Endothelial cell (in vitro differentiated cells): ENCODE data around the gene PLD1. TPM values are rescaled to one million over a fixed set of nuclear protein-coding genes. Genes with fewer than 3 reads are reported as not detected.

Source experiments
- DNase-seq: peaks from one replicate; pipeline ENCODE4 v3.0.0; 2021; ENCODE audit warnings: low spot score
- H3K27ac Mint-ChIP-seq: one replicate; pipeline ENCODE4 v1.8.0; 2021; ENCODE audit warnings: mixed read lengths, inconsistent platforms; ENCODE audit not compliant: unreplicated experiment
- H3K27me3 Mint-ChIP-seq: one replicate; pipeline ENCODE4 v1.8.0; 2021; ENCODE audit warnings: mild to moderate bottlenecking, moderate library complexity, mixed read lengths, inconsistent platforms; ENCODE audit not compliant: unreplicated experiment
- H3K36me3 Mint-ChIP-seq: one replicate; pipeline ENCODE4 v1.8.0; 2021; ENCODE audit warnings: mild to moderate bottlenecking, low read depth, mixed read lengths, inconsistent platforms; ENCODE audit not compliant: unreplicated experiment
- H3K4me1 Mint-ChIP-seq: one replicate; pipeline ENCODE4 v1.8.0; 2021; ENCODE audit warnings: mild to moderate bottlenecking, mixed read lengths, inconsistent platforms; ENCODE audit not compliant: unreplicated experiment
- H3K4me3 Mint-ChIP-seq: one replicate; pipeline ENCODE4 v1.8.0; 2021; ENCODE audit warnings: mild to moderate bottlenecking, mixed read lengths, inconsistent platforms; ENCODE audit not compliant: unreplicated experiment
- H3K9me3 Mint-ChIP-seq: one replicate; pipeline ENCODE4 v1.8.0; 2021; ENCODE audit warnings: mixed read lengths, inconsistent platforms; ENCODE audit not compliant: unreplicated experiment
- CTCF ChIP-seq: fragments of 200-600 bp; sonication (generic); IDR thresholded peaks from one replicate; pipeline ENCODE4 v1.5.0; 2021; ENCODE audit warnings: antibody characterized with exemption; ENCODE audit not compliant: unreplicated experiment
- total RNA-seq: library from RNA; stranded (reverse); fragmentation: NEBNext Ultra II Directional; extraction: Animal tissue kit (Norgen Biotek cat#: 25700); gene quantifications from one replicate; pipeline ENCODE4 v1.2.1, GENCODE V29; 2021; ENCODE audit not compliant: unreplicated experiment

The PLD1 gene
- total RNA-seq, 1 donor from 2014 or later: 61.5 TPM

GRCh38 chr3:171782617-171783016 lies 27.7 kb downstream of the PLD1 start:
- no peak for TF ChIP-seq CTCF
- DNase-seq: no peak
- H3K36me3 Mint-ChIP-seq: peaks cover 10% of the 10 kb centered on the region
- no peak overlapping the region for H3K27ac Mint-ChIP-seq
- H3K9me3 Mint-ChIP-seq: no peaks in the 10 kb centered on the region
- no peaks in the 10 kb centered on the region for H3K27me3 Mint-ChIP-seq
- H3K4me3 Mint-ChIP-seq: no peak overlapping the region
- peaks cover 41% of the 10 kb centered on the region for H3K4me1 Mint-ChIP-seq

- Mint-ChIP-seq H3K9me3 (no peaks in the 10 kb centered on the region), H3K27ac (no peak overlapping the region), H3K4me1 (peaks cover 41% of the 10 kb centered on the region), H3K27me3 (peaks cover 2% of the 10 kb centered on the region), H3K4me3 (no peak overlapping the region), H3K36me3 (peaks cover 4% of the 10 kb centered on the region)
- TF ChIP-seq CTCF: no peak
- no peak for DNase-seq
Measured at GRCh38 chr3:171781711-171782127, 28.6 kb downstream of the PLD1 start.

- Mint-ChIP-seq H3K36me3 (peaks cover 4% of the 10 kb centered on the region), H3K27ac (peak overlapping the region; percentile 44)
Measured at GRCh38 chr3:171778493-171778892, 31.8 kb downstream of the PLD1 start.

GRCh38 chr3:171777596-171777995 lies 32.7 kb downstream of the PLD1 start:
- TF ChIP-seq CTCF: no peak
- no peak for DNase-seq
- peaks cover 4% of the 10 kb centered on the region for H3K36me3 Mint-ChIP-seq
- H3K27me3 Mint-ChIP-seq: peaks cover 4% of the 10 kb centered on the region
- H3K27ac Mint-ChIP-seq: peak overlapping the region; percentile 100
- H3K9me3 Mint-ChIP-seq: no peaks in the 10 kb centered on the region
- peaks cover 49% of the 10 kb centered on the region for H3K4me1 Mint-ChIP-seq
- peak overlapping the region; percentile 72 for H3K4me3 Mint-ChIP-seq

More at GRCh38 chr3:171778493-171778892, 31.8 kb downstream of the PLD1 start:
- no peak for TF ChIP-seq CTCF
- Mint-ChIP-seq H3K9me3 (no peaks in the 10 kb centered on the region), H3K4me3 (peak overlapping the region; percentile 47), H3K4me1 (peaks cover 45% of the 10 kb centered on the region), H3K27me3 (peaks cover 4% of the 10 kb centered on the region)
- DNase-seq: no peak

GRCh38 chr3:171776839-171777583 lies 33.3 kb downstream of the PLD1 start:
- Mint-ChIP-seq H3K4me1 (peaks cover 54% of the 10 kb centered on the region), H3K4me3 (peak overlapping the region; percentile 72), H3K9me3 (no peaks in the 10 kb centered on the region), H3K27ac (peak overlapping the region; percentile 100), H3K36me3 (peaks cover 4% of the 10 kb centered on the region), H3K27me3 (peaks cover 4% of the 10 kb centered on the region)
- peak; percentile 38 for DNase-seq
- TF ChIP-seq CTCF: no peak
